Urinary bladder (tissue), 4 donors: ENCODE results near the gene CRYBB1. TPM values are rescaled to one million over a fixed set of nuclear protein-coding genes. Genes with fewer than 3 reads are reported as not detected.

Experiments
- DNase-seq: peaks from one replicate; pipeline ENCODE4 v3.0.0-alpha.2; 2015; ENCODE audit errors: extremely low spot score
- H3K27ac ChIP-seq: one replicate; pipeline ENCODE4 v1.5.1; 2013; ENCODE audit warnings: low read depth, mild to moderate bottlenecking, moderate library complexity
- H3K36me3 ChIP-seq: one replicate; pipeline ENCODE4 v1.6.1; 2013; ENCODE audit warnings: mild to moderate bottlenecking, moderate library complexity; ENCODE audit not compliant: insufficient read depth
- H3K4me1 ChIP-seq: one replicate; pipeline ENCODE4 v1.6.1; 2013; ENCODE audit warnings: mild to moderate bottlenecking, moderate library complexity; ENCODE audit not compliant: insufficient read depth
- H3K4me3 ChIP-seq: one replicate; pipeline ENCODE4 v1.5.1; 2013; ENCODE audit warnings: low read depth, low read length
- WGBS: extraction: QIAGEN DNeasy Blood & Tissue Kit; methylation state at CpG from one replicate; pipeline ENCODE4 v1.1.7; 2013; 5-methylcytosine and 5-hydroxymethylcytosine counted together
- polyA plus RNA-seq: library from polyadenylated mRNA; stranded (reverse); fragments of 200-250 nt; gene quantifications from one replicate; pipeline ENCODE4 v1.2.3, GENCODE V29; 2013
- total RNA-seq: library from RNA; depleted of rRNA; stranded (reverse); fragments of >200 nt; gene quantifications from one replicate; pipeline ENCODE4 v1.2.3, GENCODE V29; 2014
- donor health status: healthy with polysubstance abuse.
- donor health status: healthy.

Gene CRYBB1
- total and polyA plus RNA-seq, 2 donors, result 1.4 to 1.6 TPM

DNA sequence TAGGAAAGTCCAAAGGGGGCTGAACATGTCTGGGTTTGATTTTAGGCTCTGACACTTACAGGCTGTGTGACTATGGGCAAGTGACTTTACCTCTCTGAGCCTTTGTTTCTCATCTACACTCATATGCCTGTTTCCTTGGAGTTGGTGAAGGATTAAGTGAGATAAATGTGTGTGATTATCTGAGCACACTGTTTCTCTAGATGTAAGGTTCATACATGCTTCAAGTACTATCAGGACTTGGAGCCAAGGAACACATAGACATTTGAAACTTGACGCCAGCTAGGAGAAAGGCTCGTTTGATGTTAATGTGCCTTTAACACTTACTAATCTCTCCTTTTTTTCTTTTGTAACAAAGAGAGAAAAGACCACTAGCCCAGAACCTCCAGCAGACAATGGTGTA is 9.7 kb downstream of the CRYBB1 start:
- Histone ChIP-seq H3K36me3 (no peaks in the 10 kb centered on the region), H3K4me3 (no peak overlapping the region), H3K27ac (no peak overlapping the region), H3K4me1 (no peaks in the 10 kb centered on the region)
- no peak for DNase-seq
- WGBS, result 25% methylated on average over 2 of the region's 2 CpGs

- 88% methylated on average over 4 of the region's 4 CpGs for WGBS
These were observed 11.2 kb downstream of the CRYBB1 start for GRCh38 chr22:26606611-26607010.

DNA sequence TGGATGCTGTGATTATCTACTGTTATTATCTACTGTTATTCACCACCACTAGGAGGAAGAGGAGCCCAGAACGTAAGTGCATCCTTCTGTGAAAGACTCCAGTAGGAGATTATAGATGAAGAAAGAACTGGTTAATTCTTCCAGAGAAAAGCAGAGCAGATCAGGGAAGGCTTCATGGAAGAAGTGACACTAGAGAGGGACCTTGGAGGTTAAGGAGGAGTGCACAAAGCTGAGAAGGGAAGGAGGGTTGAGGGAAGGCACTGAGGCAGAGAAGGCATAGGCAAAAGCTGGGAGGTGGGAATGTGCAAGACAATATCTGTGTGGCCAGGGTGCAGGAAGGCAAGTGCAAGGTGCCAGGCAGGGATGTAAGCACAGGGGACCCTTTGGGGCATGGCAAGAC is 13.5 kb downstream of the CRYBB1 start:
- Histone ChIP-seq H3K4me3 (no peak overlapping the region), H3K27ac (no peak overlapping the region), H3K4me1 (no peaks in the 10 kb centered on the region), H3K36me3 (no peaks in the 10 kb centered on the region)
- no peak for DNase-seq
- 58% methylated on average over 1 of the region's 1 CpG for WGBS

More at GRCh38 chr22:26606611-26607010, 11.2 kb downstream of the CRYBB1 start:
- H3K36me3 ChIP-seq, result no peaks in the 10 kb centered on the region
- no peaks in the 10 kb centered on the region for H3K4me1 ChIP-seq
- H3K4me3 ChIP-seq, result no peak overlapping the region
- H3K27ac ChIP-seq, result no peak overlapping the region
- no peak for DNase-seq

DNA sequence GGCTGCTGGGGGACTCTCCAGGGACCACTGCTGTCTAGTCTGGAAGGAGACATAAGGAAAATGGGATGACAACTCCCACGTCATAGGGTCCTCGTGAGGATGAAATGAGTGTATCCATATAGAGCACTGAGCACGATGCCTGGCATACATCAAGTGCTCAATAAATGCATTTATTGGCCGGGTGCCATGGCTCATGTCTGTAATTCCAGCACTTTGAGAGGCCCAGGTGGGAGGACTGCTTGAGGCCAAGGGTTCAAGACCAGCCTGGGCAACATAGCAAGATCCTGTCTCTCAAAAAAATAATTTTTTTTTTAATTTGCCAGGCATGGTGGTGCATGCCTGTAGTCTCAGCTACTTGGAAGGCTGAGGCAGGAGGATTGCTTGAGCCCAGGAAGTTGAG is 15.7 kb downstream of the CRYBB1 start:
- Histone ChIP-seq H3K27ac (no peak overlapping the region), H3K4me3 (no peak overlapping the region), H3K36me3 (no peaks in the 10 kb centered on the region), H3K4me1 (no peaks in the 10 kb centered on the region)
- 71% methylated on average over 4 of the region's 4 CpGs for WGBS
- no peak for DNase-seq

DNA sequence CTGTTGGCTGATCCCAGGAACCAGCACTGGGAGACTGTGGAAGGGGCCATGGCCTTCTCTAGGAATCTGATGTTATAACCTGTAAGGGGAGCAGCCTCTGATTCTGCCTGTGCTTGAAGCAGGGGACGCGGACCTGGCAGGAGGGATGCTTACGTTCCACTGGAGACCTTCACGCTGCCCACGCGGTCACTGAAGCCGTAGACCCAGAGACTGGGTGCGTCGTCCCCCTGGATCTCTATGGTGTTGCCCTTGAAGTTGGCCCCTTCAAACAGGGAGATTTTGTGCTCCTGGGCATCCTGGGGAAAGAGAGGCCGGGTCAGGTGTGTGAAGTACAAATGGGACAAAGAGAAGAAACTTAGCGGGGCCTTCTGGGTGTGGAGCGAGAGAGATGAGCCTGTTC is 16.1 kb downstream of the CRYBB1 start:
- no peak overlapping the region for H3K27ac ChIP-seq
- WGBS, result 66% methylated on average over 12 of the region's 12 CpGs
- no peaks in the 10 kb centered on the region for H3K36me3 ChIP-seq
- H3K4me3 ChIP-seq, result no peak overlapping the region
- DNase-seq, result no peak
- no peaks in the 10 kb centered on the region for H3K4me1 ChIP-seq

DNA sequence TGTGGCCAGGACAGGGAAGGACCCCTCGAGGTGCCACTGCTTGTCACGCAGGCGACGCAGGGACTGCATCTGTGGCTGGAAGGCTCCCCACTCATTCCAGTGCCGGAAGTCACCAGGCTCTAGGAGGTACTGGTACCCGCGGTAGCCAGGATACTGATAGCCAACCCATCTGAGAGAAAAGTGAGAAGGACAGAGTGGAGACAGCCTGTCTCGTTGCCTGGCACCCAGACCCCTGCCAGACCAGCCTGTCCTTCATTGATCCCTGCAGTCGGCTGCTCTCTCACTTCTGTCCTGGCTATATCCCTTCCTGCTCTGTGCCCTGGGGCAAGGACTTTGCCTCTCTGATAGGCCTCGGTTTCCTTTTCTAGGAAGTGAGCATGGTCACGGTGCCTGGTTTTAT is 18.3 kb downstream of the CRYBB1 start:
- Histone ChIP-seq H3K4me3 (no peak overlapping the region), H3K36me3 (no peaks in the 10 kb centered on the region), H3K4me1 (no peaks in the 10 kb centered on the region), H3K27ac (no peak overlapping the region)
- 73% methylated on average over 11 of the region's 11 CpGs for WGBS
- no peak for DNase-seq

GRCh38 chr22:26597480-26597879 is 20.3 kb downstream of the CRYBB1 start:
- no peak overlapping the region for H3K4me3 ChIP-seq
- H3K4me1 ChIP-seq, result no peaks in the 10 kb centered on the region
- no peak overlapping the region for H3K27ac ChIP-seq
- no peaks in the 10 kb centered on the region for H3K36me3 ChIP-seq
- DNase-seq, result no peak
- WGBS, result 87% methylated on average over 4 of the region's 4 CpGs

DNA sequence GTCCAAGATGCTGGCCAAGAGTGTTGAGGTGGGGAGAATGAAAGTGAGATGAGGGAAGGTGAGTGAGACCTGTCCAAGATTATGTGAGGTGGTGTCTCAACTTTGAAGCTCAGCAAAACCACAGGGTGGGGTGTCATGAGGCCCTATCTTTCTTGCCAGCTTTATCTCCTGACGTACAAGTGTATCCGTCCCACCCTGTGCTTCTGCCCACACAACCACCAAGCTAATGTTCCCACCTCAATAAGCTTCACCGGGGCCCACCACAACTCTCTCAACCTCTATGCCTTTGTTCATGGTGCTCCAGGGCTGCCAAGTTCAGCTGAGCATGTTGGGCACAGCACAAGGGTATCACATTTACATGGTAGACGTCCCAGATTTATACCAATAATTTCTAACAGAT is 20.8 kb downstream of the CRYBB1 start:
- 65% methylated on average over 4 of the region's 4 CpGs for WGBS
- DNase-seq, result no peak

GRCh38 chr22:26593763-26594162 is 24.1 kb downstream of the CRYBB1 start:
- no peak for DNase-seq
- no peak overlapping the region for H3K27ac ChIP-seq
- H3K36me3 ChIP-seq, result no peaks in the 10 kb centered on the region
- 42% methylated on average over 1 of the region's 1 CpG for WGBS
- H3K4me1 ChIP-seq, result no peaks in the 10 kb centered on the region
- H3K4me3 ChIP-seq, result no peak overlapping the region

More for the DNA sequence above, 20.8 kb downstream of the CRYBB1 start:
- Histone ChIP-seq H3K36me3 (no peaks in the 10 kb centered on the region), H3K4me1 (no peaks in the 10 kb centered on the region), H3K4me3 (no peak overlapping the region), H3K27ac (no peak overlapping the region)

GRCh38 chr22:26592421-26592891 is 25.4 kb downstream of the CRYBB1 start:
- WGBS, result 68% methylated on average over 4 of the region's 4 CpGs
- DNase-seq, result no peak
- no peaks in the 10 kb centered on the region for H3K36me3 ChIP-seq

DNA sequence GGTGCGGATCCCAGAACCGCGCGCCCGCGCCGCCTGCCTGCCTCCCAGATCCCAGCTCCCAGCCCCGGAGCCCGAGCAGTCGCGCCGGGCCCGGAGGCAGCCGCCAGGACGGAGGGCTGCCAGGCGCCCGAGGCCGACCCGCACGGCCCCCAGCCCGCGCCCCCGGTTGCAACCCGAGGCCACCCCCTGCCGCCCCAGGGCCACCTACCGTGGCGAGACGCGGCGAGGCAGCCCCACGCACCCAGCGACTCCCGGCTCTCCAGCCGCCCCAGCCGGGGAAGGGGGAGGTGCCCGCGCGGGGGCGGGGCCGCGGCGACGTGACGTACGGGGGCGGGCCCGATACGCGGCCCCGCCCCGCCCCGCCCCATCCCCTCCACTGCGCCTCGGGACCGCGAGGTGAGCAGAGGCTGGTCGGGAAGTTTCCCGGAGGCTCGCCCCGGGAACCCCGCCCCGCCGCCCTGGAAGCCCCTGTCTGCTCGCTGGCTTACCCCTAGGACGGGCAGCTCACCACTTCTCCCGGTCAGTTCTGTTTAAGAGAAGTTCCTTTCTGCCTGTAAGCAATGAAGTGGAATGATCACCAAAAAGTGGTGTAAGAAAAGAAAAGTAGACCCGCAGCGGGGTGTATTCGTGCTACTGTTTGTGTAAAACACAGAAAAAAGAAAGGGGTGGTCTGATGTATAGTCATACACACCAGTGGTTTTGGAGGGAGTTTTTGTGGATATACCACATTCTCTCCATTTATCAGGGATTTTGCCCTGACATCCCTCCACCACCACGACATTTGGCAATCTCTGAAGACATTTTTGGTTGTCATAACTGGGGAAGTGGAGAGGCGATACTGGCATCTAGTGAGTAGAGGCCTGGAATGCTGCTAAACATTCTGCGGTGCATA is 27.7 kb downstream of the CRYBB1 start, which contains the start of gene TPST2:
TPST2 (minus strand) TSS at position 288 of the 892 bp plus-strand sequence. CDS start 48,502 bp downstream, outside the sequence.
- DNase-seq, result peak; percentile 35
- H3K4me3 ChIP-seq, result peak within 1 kb of the TSS; percentile 90
- H3K27ac ChIP-seq, result peak within 1 kb of the TSS; percentile 87
- no peaks in the 10 kb centered on the region for H3K36me3 ChIP-seq
- H3K4me1 ChIP-seq, result no peaks in the 10 kb centered on the region
- 2% methylated on average over 72 of the region's 72 CpGs for WGBS

More at GRCh38 chr22:26592421-26592891, 25.4 kb downstream of the CRYBB1 start:
- no peak overlapping the region for H3K4me3 ChIP-seq
- H3K27ac ChIP-seq, result no peak overlapping the region
- H3K4me1 ChIP-seq, result no peaks in the 10 kb centered on the region

- Histone ChIP-seq H3K27ac (peak overlapping the region; percentile 51), H3K36me3 (no peaks in the 10 kb centered on the region), H3K4me3 (peak overlapping the region; percentile 90), H3K4me1 (no peaks in the 10 kb centered on the region)
- 1% methylated on average over 44 of the region's 44 CpGs for WGBS
- DNase-seq, result no peak
These were observed 28.4 kb downstream of the CRYBB1 start for GRCh38 chr22:26589367-26589844.

DNA sequence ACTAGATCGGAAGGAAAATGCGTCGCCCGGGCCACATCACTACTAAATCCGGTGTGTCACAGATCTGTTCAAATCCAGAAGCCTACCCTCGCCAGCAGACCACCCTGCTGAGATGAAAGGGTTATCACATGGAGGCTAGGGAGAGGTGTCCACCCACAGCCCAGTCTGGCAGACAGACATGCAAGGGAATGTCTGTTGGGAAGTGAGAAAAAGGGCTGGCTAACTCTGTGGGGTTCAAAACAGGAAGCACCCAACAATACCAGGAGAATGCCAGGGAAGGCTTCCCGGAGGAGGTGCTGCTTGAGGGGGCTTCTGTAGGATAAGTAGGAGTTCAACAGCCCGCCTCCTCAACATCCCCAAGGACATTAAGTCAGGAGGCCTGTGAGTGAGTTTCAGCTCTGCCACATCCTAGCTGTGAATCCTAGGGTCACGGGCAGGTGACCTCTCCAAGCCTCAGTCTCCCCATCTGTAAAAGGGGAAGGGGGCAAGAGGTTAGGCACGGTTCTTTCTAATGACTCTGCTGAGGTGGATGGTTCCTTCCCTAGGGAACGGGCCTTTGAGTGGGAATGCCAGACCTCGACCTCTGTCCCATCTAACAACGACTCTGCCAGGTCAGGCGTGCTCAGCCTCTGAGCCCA is 29.0 kb downstream of the CRYBB1 start:
- peak overlapping the region; percentile 90 for H3K4me3 ChIP-seq
- H3K36me3 ChIP-seq, result no peaks in the 10 kb centered on the region
- H3K4me1 ChIP-seq, result no peaks in the 10 kb centered on the region
- no peak for DNase-seq
- H3K27ac ChIP-seq, result no peak overlapping the region
- WGBS, result 61% methylated on average over 14 of the region's 14 CpGs
